HG03066 (cell line): ENCODE results near the gene SYT11.
A peak's percentile ranks its signal among the peaks of the same experiment; 100 is the strongest.
"Not testable (repeated sequence)": the region's sequence is repeated elsewhere in the genome, so short reads cannot be mapped to it uniquely, and the experiment has no call there.

Experiments
- ATAC-seq: cut with Tn5 transposase; IDR thresholded peaks from one replicate; pipeline ENCODE4 v1.9.1; 2021; ENCODE audit warnings: low read depth; ENCODE audit not compliant: unreplicated experiment

SYT11 gene

DNA sequence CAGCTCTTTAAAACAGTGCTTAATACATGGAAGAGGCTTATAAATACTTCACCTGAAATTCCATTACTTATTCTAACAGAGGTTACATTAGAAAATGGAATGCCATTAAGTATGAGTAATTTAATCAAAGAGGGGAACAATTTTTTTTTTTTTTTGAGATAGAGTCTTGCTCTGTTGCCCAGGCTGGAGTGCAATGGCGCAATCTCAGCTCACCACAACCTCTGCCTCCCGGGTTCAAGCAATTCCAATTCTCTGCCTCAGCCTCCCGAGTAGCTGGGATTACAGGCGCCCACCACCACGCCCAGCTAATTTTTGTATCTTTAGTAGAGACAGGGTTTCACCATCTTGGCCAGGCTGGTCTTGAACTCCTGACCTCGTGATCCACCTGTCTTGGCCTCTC is 36.2 kb downstream of the SYT11 start:
- ATAC-seq = not testable (repeated sequence)

DNA sequence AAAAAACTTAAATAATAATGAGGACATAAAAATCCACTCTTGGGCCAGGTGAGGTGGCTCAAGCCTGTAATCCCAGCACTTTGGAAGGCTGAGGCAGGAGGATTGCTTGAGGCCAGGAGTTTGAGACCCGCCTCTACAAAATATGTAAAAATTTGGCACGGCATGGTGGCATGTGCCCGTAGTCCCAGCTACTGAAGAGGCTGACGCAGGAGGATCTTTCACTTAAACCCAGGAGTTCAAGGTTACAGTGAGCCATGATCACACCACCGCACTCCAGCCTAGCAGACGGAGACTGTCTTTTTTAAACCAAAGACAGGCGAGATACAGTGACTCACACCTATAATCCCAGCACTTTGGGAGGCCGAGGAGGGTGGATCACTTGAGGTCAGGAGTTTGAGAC is 37.1 kb downstream of the SYT11 start:
- ATAC-seq = not testable (repeated sequence)

DNA sequence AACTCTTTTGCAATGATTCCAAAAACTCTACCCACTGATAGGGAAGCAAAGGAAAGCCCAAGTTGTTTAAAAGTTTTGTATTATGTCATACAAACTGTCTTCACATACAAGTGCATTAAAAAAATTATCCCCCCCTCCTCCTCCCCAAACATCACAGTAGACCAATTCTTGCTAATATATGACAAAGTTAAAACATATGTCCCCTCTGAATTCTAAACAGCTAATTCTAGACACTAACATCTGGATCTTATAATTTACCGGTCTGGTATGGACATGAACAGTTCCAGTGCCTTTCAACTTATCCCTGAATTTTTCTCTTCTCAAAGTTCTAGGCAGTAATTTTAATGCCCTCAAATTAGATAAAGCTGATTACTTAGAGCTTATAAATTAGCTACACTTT is 38.4 kb downstream of the SYT11 start:
- ATAC-seq = no peak

DNA sequence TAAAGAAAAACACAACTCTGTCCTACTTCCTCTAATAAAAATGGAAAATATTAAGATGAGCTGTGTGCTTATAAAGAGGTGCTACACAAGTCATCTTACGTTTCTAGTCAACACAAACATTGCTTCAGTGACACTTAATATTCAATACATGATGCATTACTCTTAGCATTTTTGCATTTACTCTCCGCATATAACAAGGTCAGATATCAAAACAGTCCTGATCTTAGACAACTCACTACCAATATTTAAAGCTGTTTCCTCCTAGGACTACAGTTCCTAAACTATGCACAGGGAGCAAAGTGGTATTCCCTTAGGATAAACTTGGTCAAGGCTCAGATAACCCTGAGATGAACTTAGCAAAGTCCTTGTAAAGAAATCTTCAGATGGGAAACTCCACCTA is 39.5 kb downstream of the SYT11 start:
- ATAC-seq = no peak

DNA sequence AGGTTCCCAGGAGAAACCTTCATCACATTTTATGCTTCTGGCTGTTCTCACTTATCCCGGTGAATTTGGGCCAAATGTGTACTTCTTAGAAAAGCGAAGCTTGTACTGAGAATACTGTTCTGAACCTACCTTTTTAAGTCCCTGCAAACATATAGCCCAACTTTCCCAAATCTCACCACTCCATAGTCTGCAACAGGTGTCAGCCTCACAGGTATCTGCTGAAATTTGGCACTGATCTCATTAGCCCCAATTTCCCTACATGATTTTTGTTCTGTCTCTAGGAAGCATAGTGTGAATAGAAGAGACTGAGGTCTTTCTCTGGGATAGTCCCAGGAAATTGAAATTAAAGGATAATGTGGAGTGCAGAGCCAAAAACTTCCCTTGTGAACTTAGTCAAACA is 40.3 kb downstream of the SYT11 start:
- ATAC-seq = no peak

DNA sequence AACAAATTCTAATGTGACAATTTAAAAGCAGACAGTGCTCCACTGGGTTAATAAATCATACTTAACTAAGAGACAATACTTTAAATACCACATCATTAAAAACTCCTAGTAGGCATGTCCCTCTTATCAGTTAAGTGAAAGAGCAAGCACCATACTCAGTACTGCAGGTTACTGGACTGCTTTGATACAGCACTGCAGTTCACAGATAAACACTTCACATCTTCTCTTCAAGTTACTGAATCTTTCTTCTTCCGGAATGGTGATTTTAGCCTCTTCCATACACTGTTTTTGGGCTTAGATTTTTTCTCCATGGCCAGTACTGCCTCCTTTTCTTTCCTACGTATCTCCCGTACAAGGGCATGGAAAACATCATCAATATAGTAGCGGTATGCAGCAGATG is 40.8 kb downstream of the SYT11 start:
- no peak for ATAC-seq

DNA sequence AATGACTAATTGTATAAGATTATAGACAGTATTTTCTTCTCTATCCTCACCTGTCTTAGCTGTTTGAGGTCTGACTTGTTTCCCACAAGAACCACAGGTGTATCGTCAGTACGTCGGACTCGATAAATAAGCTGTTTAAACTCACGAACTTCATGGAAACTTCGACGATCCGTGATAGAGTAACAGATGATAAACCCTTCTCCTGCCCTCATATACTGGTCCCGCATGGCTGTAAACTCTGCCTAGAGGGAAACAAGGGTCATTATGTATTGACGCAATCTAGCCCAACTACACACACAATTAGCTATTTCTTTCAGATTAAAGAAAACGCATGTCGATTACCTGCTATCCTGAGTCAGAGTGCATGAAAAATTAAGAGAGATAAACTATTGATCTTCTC is 44.9 kb downstream of the SYT11 start:
- no peak for ATAC-seq

DNA sequence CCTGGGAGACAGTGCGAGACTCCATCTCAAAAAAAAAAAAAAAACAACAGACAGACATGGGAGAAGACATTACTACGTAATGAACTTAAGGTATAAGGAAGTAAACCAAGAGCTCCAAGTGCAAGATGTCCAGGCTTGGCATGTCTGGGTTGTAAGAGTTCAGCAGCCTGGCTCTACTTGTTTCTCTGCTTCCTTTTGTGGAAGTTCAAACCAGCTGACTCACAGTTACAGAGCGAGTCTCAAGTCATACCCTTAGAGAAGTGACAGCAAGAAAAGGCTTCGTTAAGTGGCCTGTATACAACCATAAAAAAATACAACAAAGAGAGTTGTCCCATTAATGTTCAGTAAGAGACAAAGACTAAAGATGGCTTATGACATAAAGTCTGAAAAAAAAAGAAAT is 50.5 kb downstream of the SYT11 start:
- no peak for ATAC-seq

DNA sequence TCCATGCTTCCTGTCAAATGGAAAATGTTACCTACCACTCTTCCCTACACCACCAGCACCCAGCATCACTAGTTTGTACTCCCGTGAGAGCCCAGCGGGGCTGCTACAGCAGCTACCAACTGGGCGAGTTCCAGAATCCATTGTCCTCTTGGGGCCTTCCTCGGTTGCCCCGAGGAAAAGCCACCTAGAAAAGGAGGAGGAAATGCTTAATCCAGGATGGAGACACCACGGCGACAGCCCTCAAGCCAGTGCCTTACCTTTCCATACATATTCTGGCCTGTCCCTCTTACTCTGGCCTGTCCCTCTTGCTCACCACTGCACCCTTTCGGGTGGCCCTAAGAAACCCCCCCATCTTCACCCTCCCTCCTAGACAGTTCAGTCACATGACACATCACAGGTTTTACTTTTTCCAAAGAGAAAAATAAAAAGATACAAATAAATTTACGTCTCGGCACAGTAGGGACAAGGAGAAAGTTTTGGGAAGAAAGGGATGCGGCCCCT is 51.3 kb downstream of the SYT11 start:
- ATAC-seq = peak; percentile 34

DNA sequence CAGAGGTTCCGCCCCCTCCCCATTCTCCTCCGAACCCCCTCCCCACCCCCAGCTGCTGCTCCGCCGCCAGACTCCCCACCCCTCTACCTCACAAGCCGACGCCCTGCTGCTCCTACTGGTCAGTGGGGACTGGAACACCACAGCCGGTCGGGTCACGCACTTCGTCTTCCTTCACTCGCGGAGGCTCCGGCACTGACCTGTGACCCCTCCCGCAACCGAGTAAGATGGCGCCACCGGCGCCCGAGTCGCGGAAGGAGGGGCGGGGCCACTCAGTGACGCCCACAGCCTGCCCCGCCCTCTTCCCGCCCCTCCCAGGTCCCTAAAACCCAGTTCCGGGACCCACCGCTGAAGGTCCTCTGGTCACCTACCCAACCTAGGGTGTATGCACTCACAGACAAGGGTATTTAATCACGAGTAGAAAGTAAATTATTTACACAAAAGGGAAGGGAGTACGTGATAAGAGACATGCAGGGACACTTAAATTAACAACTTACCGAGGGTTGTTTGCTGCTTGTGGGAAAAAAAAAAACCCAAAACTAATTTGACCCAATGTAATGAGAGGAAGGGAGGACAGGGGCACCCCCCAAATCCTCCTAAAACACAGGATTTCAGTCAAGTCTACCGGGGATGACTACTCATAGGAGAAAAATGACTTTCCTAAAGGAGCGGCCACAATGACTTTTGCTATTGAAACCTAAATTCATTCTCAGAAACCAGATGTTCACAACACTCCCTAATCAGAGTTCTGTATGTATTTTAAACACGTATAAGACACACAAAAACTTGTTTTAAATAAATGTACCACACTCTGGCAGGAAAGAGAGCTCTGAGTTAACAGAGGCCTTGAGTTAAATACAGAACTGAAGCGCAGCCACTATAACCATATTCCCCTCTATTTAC is 52.0 kb downstream of the SYT11 start, which contains the start of gene RIT1:
TSS of gene RIT1 (minus strand) at position 194 of the 900 bp plus-strand sequence. CDS start 588 bp downstream, outside the sequence.
- peak; percentile 72 for ATAC-seq

DNA sequence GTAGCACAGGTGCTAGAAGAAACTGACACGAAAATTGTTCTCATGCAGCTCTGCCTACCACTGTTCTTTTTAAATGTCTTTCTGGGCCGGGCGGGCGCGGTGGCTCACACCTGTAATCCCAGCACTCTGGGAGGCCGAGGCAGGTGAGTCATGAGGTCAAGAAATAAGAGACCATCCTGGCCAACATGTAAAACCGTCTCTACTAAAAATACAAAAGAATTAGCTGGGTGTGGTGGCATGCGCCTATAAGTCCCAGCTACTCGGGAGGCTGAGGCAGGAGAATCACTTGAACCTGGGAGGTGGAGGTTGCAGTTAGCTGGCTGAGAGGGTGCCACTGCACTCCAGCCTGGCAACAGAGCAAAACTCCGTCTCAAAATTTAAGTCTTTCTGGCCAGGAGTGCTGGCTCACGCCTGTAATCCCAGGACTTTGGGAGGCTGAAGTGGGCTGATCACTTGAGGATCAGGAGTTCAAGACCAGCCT is 52.7 kb downstream of the SYT11 start:
- no peak for ATAC-seq

DNA sequence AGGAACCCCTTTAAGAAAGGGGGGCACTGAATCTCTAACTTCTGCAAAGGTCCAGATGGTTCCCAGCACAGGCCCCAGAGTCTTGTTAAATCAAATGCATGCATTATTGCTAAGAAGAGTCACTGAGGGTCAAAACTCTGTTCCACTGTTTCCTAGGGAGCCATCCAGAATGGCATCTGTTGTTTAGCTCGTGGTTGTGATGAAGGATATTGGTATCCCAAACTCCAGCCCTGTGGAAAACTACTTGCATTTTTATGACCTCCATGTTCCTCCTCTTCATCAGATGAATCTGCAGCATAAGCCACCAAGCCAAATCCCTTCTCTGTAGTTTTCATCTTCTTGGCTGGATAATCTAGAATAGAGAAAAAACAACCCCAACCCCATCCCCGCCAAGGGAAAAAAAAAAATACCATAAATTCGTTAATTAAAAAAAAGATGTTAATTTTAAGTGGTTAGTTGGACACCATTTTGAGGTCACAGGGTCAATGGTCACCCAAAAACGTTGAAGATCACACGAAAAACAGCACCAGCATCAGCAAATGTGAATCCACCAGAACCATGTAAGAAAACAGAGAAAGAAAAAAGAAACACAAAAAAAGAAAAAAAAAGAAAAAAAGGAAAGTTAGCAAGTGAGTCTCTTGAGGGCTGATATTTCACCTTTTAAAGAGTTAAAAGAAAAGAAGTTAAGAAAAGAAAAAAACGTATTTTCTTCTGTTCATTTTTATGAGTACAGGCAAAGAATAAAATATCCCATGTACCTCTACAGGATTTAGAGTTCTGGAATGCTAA is 54.8 kb downstream of the SYT11 start:
- ATAC-seq = no peak

DNA sequence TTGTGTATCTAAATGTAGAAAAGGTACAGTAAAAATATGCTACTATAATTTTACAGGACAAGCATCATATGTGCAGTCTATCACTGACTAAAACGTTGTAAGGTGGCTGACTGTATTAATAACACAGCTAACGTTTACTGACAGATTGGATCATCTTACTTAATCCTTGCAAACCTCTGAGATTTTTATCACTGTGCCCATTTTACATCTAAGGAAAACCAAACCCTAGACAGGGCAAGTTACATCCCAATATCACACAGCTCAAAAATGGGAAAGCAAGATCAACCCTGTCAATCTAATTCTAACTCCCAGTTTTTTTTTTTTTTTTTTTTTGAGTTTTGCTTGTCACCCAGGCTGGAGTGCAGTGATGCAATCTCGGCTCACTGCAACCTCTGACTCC is 59.3 kb downstream of the SYT11 start:
- ATAC-seq = no peak

DNA sequence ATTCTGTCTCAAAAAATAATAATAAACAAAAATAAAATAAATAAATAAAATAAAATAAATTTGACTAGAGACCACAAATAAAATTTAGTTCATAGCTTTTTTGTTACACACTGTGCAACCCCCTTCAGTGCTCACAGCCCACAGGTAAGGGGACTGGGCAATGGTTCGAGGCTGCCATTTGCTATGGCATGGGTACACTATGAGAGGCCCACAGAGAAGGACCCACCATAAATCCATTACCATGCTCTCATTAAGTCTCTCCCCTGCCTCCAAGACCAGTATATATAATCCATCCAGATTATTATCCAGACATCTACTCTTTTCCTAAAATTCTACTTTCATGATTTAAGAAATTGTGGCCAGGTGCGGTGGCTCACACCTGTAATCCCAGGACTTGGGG is 60.4 kb downstream of the SYT11 start:
- no peak for ATAC-seq

DNA sequence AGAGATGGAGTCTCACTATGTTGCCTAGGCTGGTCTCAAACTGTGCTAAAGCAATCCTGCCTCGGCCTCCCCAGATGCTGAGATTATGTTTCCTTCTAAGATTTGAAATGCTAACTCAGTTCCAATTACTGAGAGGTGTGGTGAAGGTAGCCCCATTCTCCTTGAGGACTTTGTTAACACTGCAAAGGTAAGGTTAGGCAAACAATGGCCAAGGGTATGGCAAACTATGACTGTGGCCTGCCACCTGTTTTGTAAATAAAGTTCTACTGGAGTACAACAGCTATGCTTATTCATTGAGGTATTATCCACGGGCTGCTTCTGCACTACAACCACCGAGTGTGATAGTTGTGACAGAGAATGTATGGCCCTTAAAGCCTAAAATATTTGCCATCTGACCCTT is 61.4 kb downstream of the SYT11 start:
- no peak for ATAC-seq

DNA sequence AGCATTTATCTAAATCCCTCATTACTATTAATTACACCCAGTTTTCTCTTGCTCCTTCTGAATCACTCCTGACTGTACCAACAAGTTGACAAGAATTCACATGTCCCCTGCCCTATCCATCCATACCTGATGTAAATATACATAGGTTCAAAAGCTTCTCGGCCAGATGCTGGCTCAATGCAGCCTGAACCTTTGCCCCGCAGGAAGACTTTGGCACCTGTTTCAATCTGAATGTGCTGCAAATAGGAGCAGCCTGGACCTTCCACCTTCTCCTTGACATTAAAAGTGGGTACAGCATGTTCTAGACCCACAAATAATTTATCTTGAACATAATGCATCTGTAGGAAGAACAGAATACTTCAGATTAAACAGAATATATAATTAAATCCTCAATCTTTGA is 66.1 kb downstream of the SYT11 start:
- ATAC-seq = no peak

DNA sequence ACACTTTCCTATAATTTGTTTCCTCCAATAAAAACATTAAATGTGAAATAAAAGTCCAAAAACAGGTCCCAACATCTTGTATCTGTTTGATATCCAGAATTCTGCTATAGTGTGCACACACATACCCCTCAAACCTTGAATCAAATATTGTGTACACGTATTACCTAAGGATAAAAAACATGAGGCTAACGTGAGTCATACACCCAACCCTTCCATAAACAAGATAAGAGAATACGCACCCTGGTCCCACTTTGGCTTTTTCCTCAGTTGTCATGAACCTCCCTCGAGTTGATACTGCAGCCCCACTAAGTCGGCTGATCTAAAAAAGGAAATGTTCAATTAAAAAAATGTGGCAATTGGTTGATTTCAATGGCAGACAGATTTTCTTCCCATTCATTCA is 69.7 kb downstream of the SYT11 start:
- ATAC-seq = no peak

DNA sequence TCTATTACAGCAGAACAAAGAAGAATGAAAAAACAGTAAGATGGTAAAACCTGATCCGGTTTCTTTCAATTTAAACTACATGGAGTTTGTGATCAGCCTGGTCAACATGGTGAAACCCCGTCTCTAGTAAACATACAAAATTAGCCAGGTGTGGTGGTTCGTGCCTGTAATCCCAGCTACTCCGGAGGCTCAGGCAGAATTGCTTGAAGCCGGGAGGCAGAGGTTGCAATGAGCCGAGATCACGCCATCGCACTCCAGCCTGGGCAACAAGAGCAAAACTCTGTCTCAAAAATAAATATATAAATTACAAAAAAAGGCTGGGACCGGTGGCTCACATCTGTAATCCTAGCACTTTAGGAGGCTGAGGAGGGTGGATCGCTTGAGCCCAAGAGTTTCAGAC is 71.4 kb downstream of the SYT11 start:
- ATAC-seq = not testable (repeated sequence)

DNA sequence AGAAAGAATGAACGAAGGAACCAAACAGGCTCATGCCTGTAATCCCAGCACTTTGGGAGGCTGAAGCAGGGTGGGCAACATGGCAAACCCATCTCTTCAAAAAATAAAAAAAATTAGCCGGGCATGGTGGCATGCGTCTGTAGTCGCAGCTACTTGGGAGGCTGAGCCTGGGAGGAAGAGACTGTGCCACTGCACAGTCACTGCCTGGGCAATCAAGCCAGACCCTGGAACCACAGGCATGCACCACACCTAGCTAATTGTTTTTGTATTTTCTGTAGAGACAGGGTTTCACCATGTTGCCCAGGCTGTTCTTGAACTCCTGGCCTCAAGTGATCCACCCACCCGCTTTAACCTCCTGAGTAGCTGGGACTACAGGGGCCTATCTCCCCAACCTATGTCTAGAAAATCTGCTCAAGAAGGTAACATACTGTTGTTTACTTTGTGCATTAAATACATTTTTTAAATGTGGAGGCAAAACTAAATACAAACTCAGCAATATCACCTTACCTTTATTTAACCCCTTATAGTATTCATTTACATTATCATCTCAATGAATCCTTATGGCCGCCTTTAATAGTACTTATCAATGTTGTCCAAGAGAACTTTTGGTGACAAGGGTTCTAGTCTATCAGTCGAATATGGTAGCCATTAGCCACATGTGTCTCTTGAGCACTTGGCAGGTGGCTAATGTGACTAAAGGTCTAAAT is 72.1 kb downstream of the SYT11 start:
- no peak for ATAC-seq

DNA sequence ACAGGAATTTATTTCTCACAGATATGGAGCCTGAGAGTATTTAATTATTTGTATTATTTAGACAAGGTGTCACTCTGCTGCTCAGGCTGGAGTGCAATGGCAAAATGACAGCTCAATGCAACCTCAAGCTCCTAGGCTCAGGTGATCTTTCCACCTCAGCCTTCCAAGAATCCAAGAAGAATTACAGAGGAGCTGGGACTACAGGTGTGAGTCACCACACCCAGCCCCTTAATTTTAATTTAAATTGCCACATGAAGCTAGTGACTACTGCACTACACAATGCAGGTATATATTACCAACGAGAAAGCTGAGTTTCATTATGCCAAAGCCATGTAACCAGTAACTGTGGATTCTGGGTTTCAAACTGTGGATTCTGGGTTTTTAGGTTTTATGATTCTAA is 72.7 kb downstream of the SYT11 start:
- ATAC-seq = no peak

DNA sequence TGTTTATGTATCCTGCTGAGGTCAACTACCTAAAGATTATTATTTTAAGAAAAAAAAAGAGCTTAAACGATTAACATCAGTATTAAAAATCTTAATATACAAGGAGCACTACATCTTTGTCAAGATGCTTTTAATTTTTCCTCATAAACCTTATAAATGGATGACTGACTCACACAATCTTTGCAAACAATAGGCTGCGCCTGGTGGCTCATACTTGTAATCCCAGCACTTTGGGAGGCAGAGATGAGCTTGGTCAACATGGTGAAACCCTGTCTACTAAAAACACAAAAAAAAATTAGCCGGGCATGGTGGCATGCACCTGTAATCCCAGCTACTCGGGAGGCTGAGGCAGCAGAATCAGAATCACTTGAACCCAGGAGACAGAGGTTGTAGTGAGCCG is 73.1 kb downstream of the SYT11 start:
- no peak for ATAC-seq
